ENCODE data around the gene ADRA2A. TPM values are rescaled to one million over a fixed set of nuclear protein-coding genes. Genes with fewer than 3 reads are reported as not detected.

ADRA2A gene
- total RNA-seq, 1 donor from 2014 or later = 13.6 TPM

DNA sequence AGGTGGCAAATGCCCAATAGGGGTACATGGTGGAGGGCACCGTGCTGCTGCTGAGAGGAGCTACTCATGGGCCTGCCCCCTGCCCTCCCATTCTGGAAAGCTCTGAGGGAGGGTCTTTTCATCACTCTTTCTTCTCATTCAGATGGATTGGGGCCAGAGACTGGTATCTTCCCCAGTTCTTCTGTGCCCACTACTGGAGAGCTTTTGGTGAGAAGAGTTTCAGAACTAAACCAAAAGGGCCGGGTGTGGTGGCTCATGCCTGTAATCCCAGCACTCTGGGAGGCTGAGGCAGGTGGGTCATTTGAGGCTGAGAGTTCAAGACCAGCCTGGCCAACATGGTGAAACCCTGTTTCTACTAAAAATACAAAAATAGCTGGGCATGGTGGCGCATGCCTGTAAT, 12.5 kb downstream of the ADRA2A start:
- no peaks in the 10 kb centered on the region for H3K4me1 Mint-ChIP-seq (ENCODE audit: low read depth)
- no peaks in the 10 kb centered on the region for H3K9me3 Mint-ChIP-seq (ENCODE audit: low read depth)
- no peaks in the 10 kb centered on the region for H3K36me3 Mint-ChIP-seq (ENCODE audit: insufficient read depth)
- DNase-seq (ENCODE audit: low spot score, unreplicated experiment) = no peak
- TF ChIP-seq, protein P1, sequence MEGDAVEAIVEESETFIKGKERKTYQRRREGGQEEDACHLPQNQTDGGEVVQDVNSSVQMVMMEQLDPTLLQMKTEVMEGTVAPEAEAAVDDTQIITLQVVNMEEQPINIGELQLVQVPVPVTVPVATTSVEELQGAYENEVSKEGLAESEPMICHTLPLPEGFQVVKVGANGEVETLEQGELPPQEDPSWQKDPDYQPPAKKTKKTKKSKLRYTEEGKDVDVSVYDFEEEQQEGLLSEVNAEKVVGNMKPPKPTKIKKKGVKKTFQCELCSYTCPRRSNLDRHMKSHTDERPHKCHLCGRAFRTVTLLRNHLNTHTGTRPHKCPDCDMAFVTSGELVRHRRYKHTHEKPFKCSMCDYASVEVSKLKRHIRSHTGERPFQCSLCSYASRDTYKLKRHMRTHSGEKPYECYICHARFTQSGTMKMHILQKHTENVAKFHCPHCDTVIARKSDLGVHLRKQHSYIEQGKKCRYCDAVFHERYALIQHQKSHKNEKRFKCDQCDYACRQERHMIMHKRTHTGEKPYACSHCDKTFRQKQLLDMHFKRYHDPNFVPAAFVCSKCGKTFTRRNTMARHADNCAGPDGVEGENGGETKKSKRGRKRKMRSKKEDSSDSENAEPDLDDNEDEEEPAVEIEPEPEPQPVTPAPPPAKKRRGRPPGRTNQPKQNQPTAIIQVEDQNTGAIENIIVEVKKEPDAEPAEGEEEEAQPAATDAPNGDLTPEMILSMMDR (IDR thresholded peaks at IDR 0.05; ENCODE audit: unreplicated experiment) = no peak
- H3K27me3 Mint-ChIP-seq = peaks cover 61% of the 10 kb centered on the region
- H3K4me3 Mint-ChIP-seq (ENCODE audit: low read depth) = no peak overlapping the region
- H3K27ac Mint-ChIP-seq = no peak overlapping the region

DNA sequence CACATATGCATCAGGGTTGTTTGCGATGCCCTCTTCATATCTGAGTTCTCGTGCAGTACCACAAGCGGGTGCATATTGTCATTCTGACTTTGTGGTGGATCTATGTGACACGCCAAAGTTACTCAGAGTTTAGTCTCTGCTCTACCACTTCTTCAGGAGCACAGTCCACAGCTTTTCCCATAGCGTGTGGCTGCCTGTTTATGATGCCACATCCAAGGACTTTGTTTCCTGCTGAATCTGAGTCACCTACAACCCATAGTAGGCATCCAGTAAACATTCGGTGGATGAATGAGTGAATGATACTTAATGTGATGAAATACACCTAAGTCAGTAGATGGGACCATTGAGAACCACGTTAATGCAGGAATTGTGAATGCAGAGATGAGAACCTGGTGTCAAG, 15.0 kb downstream of the ADRA2A start:
- Mint-ChIP-seq H3K4me1 (ENCODE audit: low read depth) (no peaks in the 10 kb centered on the region), H3K36me3 (ENCODE audit: insufficient read depth) (no peaks in the 10 kb centered on the region), H3K4me3 (ENCODE audit: low read depth) (no peak overlapping the region), H3K27ac (no peak overlapping the region), H3K9me3 (ENCODE audit: low read depth) (no peaks in the 10 kb centered on the region), H3K27me3 (peaks cover 40% of the 10 kb centered on the region)
- TF ChIP-seq, protein P1 (IDR thresholded peaks at IDR 0.05; ENCODE audit: unreplicated experiment) = no peak
- DNase-seq (ENCODE audit: low spot score, unreplicated experiment) = no peak

DNA sequence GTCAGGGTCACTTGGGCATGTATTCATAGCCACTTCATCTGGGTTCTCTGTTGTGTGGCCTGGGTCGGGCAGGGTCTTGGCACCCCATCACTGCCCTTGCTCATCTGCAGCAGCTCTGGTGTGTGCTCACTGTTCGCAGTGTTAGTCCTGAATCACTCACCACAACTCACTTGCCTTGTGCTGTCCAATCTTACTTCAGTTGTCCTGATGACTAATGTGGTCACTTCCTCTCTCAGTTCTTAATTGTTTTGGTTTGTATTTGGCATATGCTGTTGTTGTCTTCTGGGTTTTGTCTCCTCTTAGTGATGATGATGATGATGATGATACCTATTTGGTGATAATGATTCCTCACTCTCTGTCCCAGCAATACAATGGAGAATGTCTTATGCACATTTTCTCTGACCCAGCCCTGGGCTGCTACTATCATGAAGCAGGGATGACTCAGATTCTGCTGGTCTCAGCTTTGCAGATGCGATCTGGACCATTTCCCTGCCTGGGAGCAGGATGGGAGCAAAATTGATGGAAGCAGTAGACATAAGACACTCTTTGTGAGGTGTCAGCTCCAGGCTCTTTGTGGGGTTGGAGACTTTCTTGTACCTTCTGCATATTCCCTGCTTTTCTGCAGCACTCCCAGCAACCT, 17.0 kb downstream of the ADRA2A start:
- TF ChIP-seq, protein P1 (IDR thresholded peaks at IDR 0.05; ENCODE audit: unreplicated experiment) = no peak

DNA sequence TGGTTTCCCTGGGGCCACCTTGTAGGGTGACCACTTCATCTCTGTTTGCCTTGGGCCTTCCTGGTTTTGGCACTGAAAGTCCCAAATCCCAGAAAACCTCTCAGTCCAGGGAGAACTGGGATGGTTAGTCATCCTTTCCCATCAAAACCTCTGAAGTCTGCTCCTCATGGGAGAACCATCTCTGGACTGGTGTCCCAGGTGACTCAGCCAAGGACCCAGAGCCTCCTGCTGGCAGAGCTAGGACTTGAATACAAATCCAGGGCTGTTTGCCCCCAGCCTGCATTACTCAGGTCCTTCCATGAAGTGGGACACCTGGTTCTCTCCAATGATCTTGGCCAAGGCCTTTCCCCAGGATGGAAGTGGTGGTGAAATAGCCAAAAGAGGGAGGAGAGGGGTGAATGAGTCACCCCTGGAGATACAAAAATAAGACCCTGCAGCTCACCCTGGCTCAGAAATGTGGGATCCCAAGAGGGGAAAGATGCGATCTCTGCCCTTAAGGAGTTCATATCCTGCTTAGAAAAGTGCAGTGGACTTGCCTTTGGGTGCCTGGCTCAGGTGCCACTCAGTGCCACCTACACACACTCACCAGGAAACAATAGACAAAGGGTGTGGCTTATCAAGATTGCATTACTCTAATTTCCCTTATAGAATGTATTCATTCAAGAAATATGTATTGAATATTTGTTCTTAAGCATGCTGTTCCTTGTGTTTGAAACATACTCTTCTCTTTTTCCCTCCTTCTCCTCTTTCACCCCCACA, 22.0 kb downstream of the ADRA2A start:
- H3K4me3 Mint-ChIP-seq (ENCODE audit: low read depth) = no peak overlapping the region
- no peak overlapping the region for H3K27ac Mint-ChIP-seq
- no peak for DNase-seq (ENCODE audit: low spot score, unreplicated experiment)
- TF ChIP-seq, protein P1 (IDR thresholded peaks at IDR 0.05; ENCODE audit: unreplicated experiment) = no peak
- H3K9me3 Mint-ChIP-seq (ENCODE audit: low read depth) = no peaks in the 10 kb centered on the region
- peaks cover 12% of the 10 kb centered on the region for H3K4me1 Mint-ChIP-seq (ENCODE audit: low read depth)
- H3K27me3 Mint-ChIP-seq = peaks cover 14% of the 10 kb centered on the region
- H3K36me3 Mint-ChIP-seq (ENCODE audit: insufficient read depth) = no peaks in the 10 kb centered on the region

More for the DNA sequence above, 17.0 kb downstream of the ADRA2A start:
- no peaks in the 10 kb centered on the region for H3K9me3 Mint-ChIP-seq (ENCODE audit: low read depth)
- peaks cover 31% of the 10 kb centered on the region for H3K27me3 Mint-ChIP-seq
- H3K27ac Mint-ChIP-seq = no peak overlapping the region
- H3K4me3 Mint-ChIP-seq (ENCODE audit: low read depth) = no peak overlapping the region
- H3K36me3 Mint-ChIP-seq (ENCODE audit: insufficient read depth) = no peaks in the 10 kb centered on the region
- no peaks in the 10 kb centered on the region for H3K4me1 Mint-ChIP-seq (ENCODE audit: low read depth)
- no peak for DNase-seq (ENCODE audit: low spot score, unreplicated experiment)

DNA sequence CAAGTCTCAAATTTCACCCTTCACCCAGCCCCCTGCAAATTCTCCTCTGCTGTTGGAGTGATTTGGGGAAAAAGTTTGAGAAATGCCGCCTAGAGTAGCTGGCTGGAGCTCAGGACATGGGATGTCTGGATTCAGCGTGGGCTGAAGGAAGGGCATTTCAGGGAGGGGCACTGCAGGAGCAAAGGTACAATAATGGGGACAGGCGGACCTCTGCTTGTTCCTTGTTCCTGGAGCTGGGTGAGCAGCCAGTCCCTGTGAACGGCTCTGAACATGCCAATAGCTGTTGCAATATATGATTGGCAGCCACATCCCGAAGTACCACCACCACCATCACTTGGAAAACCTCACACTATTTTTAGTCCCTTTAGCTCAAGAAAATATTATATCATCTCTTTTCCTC, 23.4 kb downstream of the ADRA2A start:
- TF ChIP-seq, protein P1 (IDR thresholded peaks at IDR 0.05; ENCODE audit: unreplicated experiment) = no peak
- Mint-ChIP-seq H3K27me3 (peaks cover 12% of the 10 kb centered on the region), H3K4me1 (ENCODE audit: low read depth) (peaks cover 21% of the 10 kb centered on the region), H3K27ac (no peak overlapping the region), H3K36me3 (ENCODE audit: insufficient read depth) (peaks cover 2% of the 10 kb centered on the region), H3K4me3 (ENCODE audit: low read depth) (no peak overlapping the region), H3K9me3 (ENCODE audit: low read depth) (no peaks in the 10 kb centered on the region)
- DNase-seq (ENCODE audit: low spot score, unreplicated experiment) = no peak

Data from progenitor cell of endocrine pancreas (in vitro differentiated cells).